IPS DF 6.9 (cell line): ENCODE data around the gene SCFD2.

Source experiments
- DNase-seq: peaks from one replicate; pipeline ENCODE4 v3.0.0-alpha.2; 2013; ENCODE audit warnings: low read depth, low spot score
- H3K27ac ChIP-seq: one replicate; pipeline ENCODE4 v1.5.1; 2013; ENCODE audit warnings: low read length, control low read depth
- H3K27me3 ChIP-seq: 2 replicates; pipeline ENCODE4 v1.6.1; 2013; ENCODE audit warnings: mild to moderate bottlenecking, low read length; ENCODE audit not compliant: control insufficient read depth, insufficient read depth
- H3K36me3 ChIP-seq: 2 replicates; pipeline ENCODE4 v1.6.1; 2013; ENCODE audit warnings: low read length; ENCODE audit not compliant: control insufficient read depth, insufficient read depth
- H3K4me1 ChIP-seq: 2 replicates; pipeline ENCODE4 v1.6.1; 2013; ENCODE audit warnings: low read length; ENCODE audit not compliant: control insufficient read depth, insufficient read depth
- H3K4me3 ChIP-seq: 2 replicates; pipeline ENCODE4 v1.5.1; 2013; ENCODE audit warnings: mild to moderate bottlenecking, low read length
- H3K9me3 ChIP-seq: 2 replicates; pipeline ENCODE4 v1.6.1; 2013; ENCODE audit warnings: low read length, inconsistent platforms; ENCODE audit not compliant: control insufficient read depth, insufficient read depth
- WGBS: extraction: QIAGEN DNeasy Blood & Tissue Kit; methylation state at CpG from one replicate; pipeline ENCODE4 v1.1.7; 2013; ENCODE audit warnings: mixed read lengths, missing lambda C conversion rate; ENCODE audit not compliant: insufficient read length, insufficient coverage; 5-methylcytosine and 5-hydroxymethylcytosine counted together

The SCFD2 gene

GRCh38 chr4:53366301-53366716 lies 448 bp upstream of the SCFD2 start:
- H3K27me3 ChIP-seq, result no peaks in the 10 kb centered on the region
- H3K9me3 ChIP-seq, result no peaks in the 10 kb centered on the region
- DNase-seq, result no peak
- no peaks in the 10 kb centered on the region for H3K36me3 ChIP-seq
- WGBS, result 100% methylated on average over 2 of the region's 8 CpGs
- H3K27ac ChIP-seq, result no peak overlapping the region
- peak overlapping the region; percentile 0; the same call in 1 of the 2 replicates for H3K4me3 ChIP-seq
- H3K4me1 ChIP-seq, result no peaks in the 10 kb centered on the region

GRCh38 chr4:53365121-53365485 lies 758 bp downstream of the SCFD2 start:
- no peaks in the 10 kb centered on the region for H3K27me3 ChIP-seq
- peak overlapping the region; percentile 70; the same call in 1 of the 2 replicates for H3K4me3 ChIP-seq
- no CpG with 5 or more reads among the region's 8 CpGs for WGBS
- no peak overlapping the region for H3K27ac ChIP-seq
- DNase-seq, result no peak
- H3K9me3 ChIP-seq, result no peaks in the 10 kb centered on the region
- no peaks in the 10 kb centered on the region for H3K36me3 ChIP-seq
- H3K4me1 ChIP-seq, result no peaks in the 10 kb centered on the region

DNA sequence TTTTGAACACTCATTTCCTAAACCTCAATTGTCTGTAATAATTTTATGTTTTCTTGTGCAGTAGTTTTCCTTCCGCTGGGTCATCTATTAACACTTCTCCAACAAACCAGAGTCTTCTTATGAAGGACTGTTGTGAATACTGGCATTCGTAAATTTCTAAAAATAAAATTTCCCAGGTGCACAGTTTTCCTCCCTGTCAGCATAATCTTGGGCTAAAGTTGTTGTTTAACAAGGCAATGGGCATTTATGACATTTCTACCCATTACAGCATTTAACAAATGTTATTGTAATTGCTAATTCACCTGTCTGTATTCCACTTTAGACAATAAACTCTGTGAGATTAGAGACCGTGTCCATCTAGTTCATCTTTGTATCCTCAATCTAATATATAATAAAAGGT lies 1.2 kb downstream of the SCFD2 start:
- H3K27me3 ChIP-seq, result no peaks in the 10 kb centered on the region
- no peaks in the 10 kb centered on the region for H3K9me3 ChIP-seq
- no CpG with 5 or more reads among the region's 3 CpGs for WGBS
- H3K4me1 ChIP-seq, result no peaks in the 10 kb centered on the region
- no peaks in the 10 kb centered on the region for H3K36me3 ChIP-seq
- no peak overlapping the region for H3K4me3 ChIP-seq
- H3K27ac ChIP-seq, result no peak overlapping the region
- no peak for DNase-seq

DNA sequence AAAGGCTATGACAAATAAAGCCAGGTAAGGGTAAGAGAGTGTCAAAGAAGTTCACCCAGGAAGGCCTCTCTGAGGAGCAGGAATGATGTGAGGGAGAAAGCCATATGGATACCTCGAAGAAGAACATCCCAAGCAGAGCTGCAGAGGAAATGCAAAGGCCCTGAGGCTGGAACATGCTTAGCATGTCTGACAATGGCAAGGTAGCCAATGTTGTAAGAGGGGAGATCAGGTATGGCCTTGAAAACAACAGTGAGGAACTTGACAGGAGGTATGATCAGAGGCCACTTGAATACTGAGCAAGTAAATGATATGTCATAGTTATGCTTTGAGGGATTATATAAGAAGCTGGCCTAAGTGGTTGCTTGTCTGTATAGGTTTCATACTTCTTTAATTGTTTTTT lies 3.8 kb downstream of the SCFD2 start:
- Histone ChIP-seq H3K36me3 (no peaks in the 10 kb centered on the region), H3K4me1 (no peaks in the 10 kb centered on the region), H3K27ac (no peak overlapping the region), H3K9me3 (no peaks in the 10 kb centered on the region; the same call in 1 of the 2 replicates), H3K4me3 (no peak overlapping the region), H3K27me3 (no peaks in the 10 kb centered on the region)
- WGBS, result no CpG with 5 or more reads among the region's 1 CpG
- no peak for DNase-seq

GRCh38 chr4:53361451-53361850 lies 4.4 kb downstream of the SCFD2 start:
- Histone ChIP-seq H3K27ac (no peak overlapping the region), H3K4me3 (no peak overlapping the region), H3K9me3 (no peaks in the 10 kb centered on the region; the same call in 1 of the 2 replicates), H3K4me1 (no peaks in the 10 kb centered on the region), H3K36me3 (no peaks in the 10 kb centered on the region), H3K27me3 (no peaks in the 10 kb centered on the region)
- DNase-seq, result no peak
- no CpG with 5 or more reads among the region's 3 CpGs for WGBS

GRCh38 chr4:53355930-53356521 lies 9.8 kb downstream of the SCFD2 start:
- no peaks in the 10 kb centered on the region for H3K27me3 ChIP-seq
- H3K4me1 ChIP-seq, result no peaks in the 10 kb centered on the region
- no peaks in the 10 kb centered on the region for H3K36me3 ChIP-seq
- H3K9me3 ChIP-seq, result no peaks in the 10 kb centered on the region; the same call in 1 of the 2 replicates
- no peak overlapping the region for H3K27ac ChIP-seq
- H3K4me3 ChIP-seq, result no peak overlapping the region
- DNase-seq, result no peak

DNA sequence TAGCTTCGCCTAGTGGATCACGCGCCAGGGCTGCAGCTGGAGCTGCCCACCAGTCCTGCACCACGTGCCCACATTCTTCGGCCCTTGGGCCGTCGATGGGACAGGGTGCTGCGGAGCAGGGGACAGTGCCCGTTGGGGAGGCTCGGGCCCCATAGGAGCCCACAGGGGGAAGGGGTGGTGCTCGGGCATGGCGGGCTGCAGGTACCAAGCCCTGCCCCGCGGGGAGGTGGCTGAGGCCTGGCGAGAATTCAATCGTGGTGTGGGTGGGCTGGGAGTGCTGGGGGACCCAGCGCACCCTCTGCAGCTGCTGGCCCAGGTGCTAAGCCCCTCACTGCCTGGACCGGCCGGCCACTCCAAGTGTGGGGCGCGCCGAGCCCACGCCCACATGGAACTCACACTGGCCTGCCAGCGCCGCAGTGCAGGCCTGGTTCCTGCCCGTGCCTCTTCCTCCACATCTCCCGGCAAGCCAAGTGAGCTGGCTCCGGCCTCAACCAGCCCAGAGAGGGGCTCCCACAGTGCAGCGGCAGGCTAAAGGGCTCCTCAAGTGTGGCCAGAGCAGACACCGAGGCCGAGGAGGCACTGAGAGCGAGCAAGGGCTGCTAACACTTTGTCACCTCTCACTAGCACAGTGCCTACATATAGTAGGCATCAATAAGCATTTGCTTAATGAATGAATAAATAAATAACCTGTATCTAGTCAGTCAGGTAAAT lies 11.7 kb downstream of the SCFD2 start:
- Histone ChIP-seq H3K4me3 (no peak overlapping the region), H3K36me3 (no peaks in the 10 kb centered on the region), H3K27me3 (no peaks in the 10 kb centered on the region), H3K9me3 (no peaks in the 10 kb centered on the region; the same call in 1 of the 2 replicates), H3K27ac (no peak overlapping the region), H3K4me1 (no peaks in the 10 kb centered on the region)
- DNase-seq, result no peak
- WGBS, result no CpG with 5 or more reads among the region's 32 CpGs

DNA sequence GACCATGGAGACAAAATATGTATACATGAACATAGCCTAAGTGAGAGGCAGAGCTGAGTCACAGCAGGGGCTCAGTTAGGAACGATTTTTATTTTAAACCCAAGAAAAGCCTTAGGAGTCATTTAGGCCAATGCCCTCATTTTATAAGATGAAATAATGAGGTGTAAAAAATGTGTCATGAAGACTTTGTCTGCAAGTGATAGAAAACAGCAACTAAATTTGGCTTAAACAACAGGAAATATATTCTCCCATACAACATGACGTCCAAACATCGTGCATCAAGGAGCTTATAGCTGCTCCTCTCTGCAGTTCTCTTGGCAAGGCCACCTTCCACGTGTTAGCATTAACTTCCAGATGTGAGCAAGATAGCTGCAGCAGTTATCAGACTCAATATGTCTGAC lies 16.8 kb downstream of the SCFD2 start:
- Histone ChIP-seq H3K4me3 (no peak overlapping the region), H3K36me3 (no peaks in the 10 kb centered on the region), H3K9me3 (no peaks in the 10 kb centered on the region), H3K4me1 (no peaks in the 10 kb centered on the region; the same call in 1 of the 2 replicates), H3K27ac (no peak overlapping the region), H3K27me3 (no peaks in the 10 kb centered on the region)
- WGBS, result no CpG with 5 or more reads among the region's 4 CpGs
- DNase-seq, result no peak

GRCh38 chr4:53348046-53348445 lies 17.8 kb downstream of the SCFD2 start:
- H3K27ac ChIP-seq, result no peak overlapping the region
- 100% methylated on average over 1 of the region's 1 CpG for WGBS
- no peak for DNase-seq

DNA sequence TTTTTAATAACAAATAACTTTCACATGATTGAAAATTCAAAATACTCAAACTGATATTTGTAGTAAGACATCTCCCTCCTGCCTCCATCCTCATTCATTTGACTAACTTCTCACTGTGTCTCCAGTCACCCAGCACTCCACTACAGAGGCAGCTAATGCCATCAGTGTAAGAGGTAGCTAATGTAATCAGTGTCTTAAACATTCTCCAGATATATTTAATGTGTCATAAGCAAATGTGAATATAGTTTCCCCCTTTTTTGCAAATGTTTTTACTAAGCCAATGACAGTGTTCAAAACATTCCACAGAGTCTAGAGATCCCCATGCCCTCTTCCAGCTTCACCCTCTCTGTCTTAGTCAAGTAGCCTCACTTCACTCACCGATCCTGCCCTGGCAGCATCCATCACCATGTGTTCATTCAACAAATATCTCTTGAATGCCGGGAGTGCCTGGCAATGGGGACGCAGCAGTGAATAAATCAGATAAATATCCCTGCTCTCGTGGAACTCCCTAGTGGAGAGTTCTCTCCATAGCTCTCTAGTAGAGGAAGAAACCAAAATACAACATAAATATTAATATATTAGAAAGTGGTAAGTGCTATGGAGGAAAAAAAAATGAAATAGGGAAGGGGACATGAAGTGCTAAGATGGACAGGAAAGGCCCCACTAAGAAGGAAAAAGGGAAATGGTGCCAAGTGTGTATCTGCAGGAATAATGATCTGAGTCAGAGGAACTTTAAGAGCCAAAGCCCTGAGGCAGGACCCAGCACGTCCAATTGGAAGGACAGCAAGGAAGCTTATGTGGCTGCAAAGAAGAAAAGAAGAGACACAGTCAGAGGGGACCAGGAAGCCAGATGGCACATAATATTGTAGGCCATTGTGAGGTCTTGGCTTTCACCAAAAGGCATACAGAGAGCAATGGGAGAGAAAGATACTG lies 18.7 kb downstream of the SCFD2 start:
- Histone ChIP-seq H3K4me1 (no peaks in the 10 kb centered on the region; the same call in 1 of the 2 replicates), H3K36me3 (no peaks in the 10 kb centered on the region), H3K27ac (no peak overlapping the region), H3K4me3 (no peak overlapping the region), H3K27me3 (no peaks in the 10 kb centered on the region), H3K9me3 (no peaks in the 10 kb centered on the region)
- DNase-seq, result no peak
- WGBS, result no CpG with 5 or more reads among the region's 5 CpGs

More at GRCh38 chr4:53348046-53348445, 17.8 kb downstream of the SCFD2 start:
- no peak overlapping the region for H3K4me3 ChIP-seq
- H3K4me1 ChIP-seq, result no peaks in the 10 kb centered on the region; the same call in 1 of the 2 replicates
- H3K36me3 ChIP-seq, result no peaks in the 10 kb centered on the region
- no peaks in the 10 kb centered on the region for H3K9me3 ChIP-seq
- H3K27me3 ChIP-seq, result no peaks in the 10 kb centered on the region
